ENCODE data around the gene CAPRIN1. TPM values are rescaled to one million over a fixed set of nuclear protein-coding genes. Genes with fewer than 3 reads are reported as not detected.
A peak's percentile ranks its signal among the peaks of the same experiment; 100 is the strongest.

CAPRIN1 gene
- total and polyA plus RNA-seq, 4 donors, result 181 to 279 (median 224) TPM

GRCh38 chr11:34105079-34105956 lies 53.8 kb downstream of the CAPRIN1 start, which contains the start of gene NAT10:
NAT10 (plus strand) TSS chr11:34105629; CDS start chr11:34108226, 2,597 bp downstream.
- Histone ChIP-seq H3K4me1 (ENCODE audit: control insufficient read depth, insufficient read depth, low read length) (peaks cover 13% of the 10 kb centered on the region), H3K4me3 (ENCODE audit: low read depth, low read length) (peak within 1 kb of the TSS; percentile 99), H3K27ac (ENCODE audit: low read depth, low read length) (peak within 1 kb of the TSS; percentile 94), H3K27me3 (ENCODE audit: control insufficient read depth, insufficient read depth, low read length) (no peaks in the 10 kb centered on the region), H3K9me3 (ENCODE audit: control insufficient read depth, insufficient read depth, low read length) (no peaks in the 10 kb centered on the region), H3K36me3 (ENCODE audit: control insufficient read depth, insufficient read depth, low read length) (peaks cover 18% of the 10 kb centered on the region)
- DNase-seq (ENCODE audit: low read depth in 4 of 6, low spot score in 6 of 6), result peak; percentile 96 to 100 (median 98)
- 0% methylated on average over 54 of the region's 55 CpGs for whole genome bisulfite sequencing (ENCODE audit: insufficient coverage)

- 1% methylated on average over 12 of the region's 17 CpGs for WGBS (ENCODE audit: insufficient coverage)
- H3K27me3 ChIP-seq (ENCODE audit: control insufficient read depth, insufficient read depth, low read length), result no peaks in the 10 kb centered on the region
- H3K9me3 ChIP-seq (ENCODE audit: control insufficient read depth, insufficient read depth, low read length), result no peaks in the 10 kb centered on the region
- peaks cover 18% of the 10 kb centered on the region for H3K36me3 ChIP-seq (ENCODE audit: control insufficient read depth, insufficient read depth, low read length)
- peaks cover 13% of the 10 kb centered on the region for H3K4me1 ChIP-seq (ENCODE audit: control insufficient read depth, insufficient read depth, low read length)
- H3K27ac ChIP-seq (ENCODE audit: low read depth, low read length), result peak overlapping the region; percentile 94
- peak in 2 of 6 donors; percentile 8 to 15 for DNase-seq (ENCODE audit: low read depth in 4 of 6, low spot score in 6 of 6)
- H3K4me3 ChIP-seq (ENCODE audit: low read depth, low read length), result peak overlapping the region; percentile 99
These were observed 54.5 kb downstream of the CAPRIN1 start for GRCh38 chr11:34105957-34106504.

GRCh38 chr11:34111722-34112270 lies 60.3 kb downstream of the CAPRIN1 start:
- H3K9me3 ChIP-seq (ENCODE audit: control insufficient read depth, insufficient read depth, low read length), result no peaks in the 10 kb centered on the region
- WGBS (ENCODE audit: insufficient coverage), result 90% methylated on average over 3 of the region's 6 CpGs
- no peak for DNase-seq (ENCODE audit: low read depth in 4 of 6, low spot score in 6 of 6)
- H3K36me3 ChIP-seq (ENCODE audit: control insufficient read depth, insufficient read depth, low read length), result peaks cover 49% of the 10 kb centered on the region
- H3K4me1 ChIP-seq (ENCODE audit: control insufficient read depth, insufficient read depth, low read length), result peaks cover 4% of the 10 kb centered on the region
- H3K4me3 ChIP-seq (ENCODE audit: low read depth, low read length), result no peak overlapping the region
- H3K27ac ChIP-seq (ENCODE audit: low read depth, low read length), result no peak overlapping the region
- H3K27me3 ChIP-seq (ENCODE audit: control insufficient read depth, insufficient read depth, low read length), result no peaks in the 10 kb centered on the region

- H3K9me3 ChIP-seq (ENCODE audit: control insufficient read depth, insufficient read depth, low read length), result no peaks in the 10 kb centered on the region
- 86% methylated on average over 2 of the region's 2 CpGs for WGBS (ENCODE audit: insufficient coverage)
- no peaks in the 10 kb centered on the region for H3K4me1 ChIP-seq (ENCODE audit: control insufficient read depth, insufficient read depth, low read length)
- no peaks in the 10 kb centered on the region for H3K27me3 ChIP-seq (ENCODE audit: control insufficient read depth, insufficient read depth, low read length)
- no peak overlapping the region for H3K4me3 ChIP-seq (ENCODE audit: low read depth, low read length)
- peaks cover 60% of the 10 kb centered on the region for H3K36me3 ChIP-seq (ENCODE audit: control insufficient read depth, insufficient read depth, low read length)
- DNase-seq (ENCODE audit: low read depth in 4 of 6, low spot score in 6 of 6), result no peak
- no peak overlapping the region for H3K27ac ChIP-seq (ENCODE audit: low read depth, low read length)
These were observed 62.5 kb downstream of the CAPRIN1 start for GRCh38 chr11:34114014-34114413.

GRCh38 chr11:34114471-34114870 lies 62.9 kb downstream of the CAPRIN1 start:
- H3K36me3 ChIP-seq (ENCODE audit: control insufficient read depth, insufficient read depth, low read length), result peaks cover 60% of the 10 kb centered on the region
- DNase-seq (ENCODE audit: low read depth in 4 of 6, low spot score in 6 of 6), result no peak
- WGBS (ENCODE audit: insufficient coverage), result 100% methylated on average over 3 of the region's 5 CpGs
- no peaks in the 10 kb centered on the region for H3K27me3 ChIP-seq (ENCODE audit: control insufficient read depth, insufficient read depth, low read length)
- no peaks in the 10 kb centered on the region for H3K4me1 ChIP-seq (ENCODE audit: control insufficient read depth, insufficient read depth, low read length)
- no peak overlapping the region for H3K27ac ChIP-seq (ENCODE audit: low read depth, low read length)
- no peak overlapping the region for H3K4me3 ChIP-seq (ENCODE audit: low read depth, low read length)
- H3K9me3 ChIP-seq (ENCODE audit: control insufficient read depth, insufficient read depth, low read length), result no peaks in the 10 kb centered on the region

GRCh38 chr11:34120651-34121050 lies 69.1 kb downstream of the CAPRIN1 start:
- peaks cover 69% of the 10 kb centered on the region for H3K36me3 ChIP-seq (ENCODE audit: control insufficient read depth, insufficient read depth, low read length)
- WGBS (ENCODE audit: insufficient coverage), result 88% methylated on average over 4 of the region's 4 CpGs
- no peak overlapping the region for H3K27ac ChIP-seq (ENCODE audit: low read depth, low read length)
- no peaks in the 10 kb centered on the region for H3K4me1 ChIP-seq (ENCODE audit: control insufficient read depth, insufficient read depth, low read length)
- no peak overlapping the region for H3K4me3 ChIP-seq (ENCODE audit: low read depth, low read length)
- H3K9me3 ChIP-seq (ENCODE audit: control insufficient read depth, insufficient read depth, low read length), result no peaks in the 10 kb centered on the region
- DNase-seq (ENCODE audit: low read depth in 4 of 6, low spot score in 6 of 6), result no peak
- H3K27me3 ChIP-seq (ENCODE audit: control insufficient read depth, insufficient read depth, low read length), result no peaks in the 10 kb centered on the region

- Histone ChIP-seq H3K4me1 (ENCODE audit: control insufficient read depth, insufficient read depth, low read length) (no peaks in the 10 kb centered on the region), H3K36me3 (ENCODE audit: control insufficient read depth, insufficient read depth, low read length) (peaks cover 62% of the 10 kb centered on the region), H3K9me3 (ENCODE audit: control insufficient read depth, insufficient read depth, low read length) (no peaks in the 10 kb centered on the region), H3K27ac (ENCODE audit: low read depth, low read length) (no peak overlapping the region), H3K27me3 (ENCODE audit: control insufficient read depth, insufficient read depth, low read length) (no peaks in the 10 kb centered on the region), H3K4me3 (ENCODE audit: low read depth, low read length) (no peak overlapping the region)
- DNase-seq (ENCODE audit: low read depth in 4 of 6, low spot score in 6 of 6), result no peak
- no CpG with 5 or more reads among the region's 4 CpGs for WGBS (ENCODE audit: insufficient coverage)
These were observed 73.5 kb downstream of the CAPRIN1 start for GRCh38 chr11:34124885-34125668.

GRCh38 chr11:34126959-34127848 lies 75.7 kb downstream of the CAPRIN1 start:
- H3K27me3 ChIP-seq (ENCODE audit: control insufficient read depth, insufficient read depth, low read length), result no peaks in the 10 kb centered on the region
- WGBS (ENCODE audit: insufficient coverage), result 93% methylated on average over 5 of the region's 12 CpGs
- H3K36me3 ChIP-seq (ENCODE audit: control insufficient read depth, insufficient read depth, low read length), result peaks cover 66% of the 10 kb centered on the region

More at GRCh38 chr11:34126959-34127848, 75.7 kb downstream of the CAPRIN1 start:
- DNase-seq (ENCODE audit: low read depth in 4 of 6, low spot score in 6 of 6), result no peak
- H3K4me3 ChIP-seq (ENCODE audit: low read depth, low read length), result no peak overlapping the region
- no peaks in the 10 kb centered on the region for H3K4me1 ChIP-seq (ENCODE audit: control insufficient read depth, insufficient read depth, low read length)
- H3K27ac ChIP-seq (ENCODE audit: low read depth, low read length), result no peak overlapping the region
- no peaks in the 10 kb centered on the region for H3K9me3 ChIP-seq (ENCODE audit: control insufficient read depth, insufficient read depth, low read length)
